ENCODE results near the gene USP31.
"Not testable (repeated sequence)": the region's sequence is repeated elsewhere in the genome, so short reads cannot be mapped to it uniquely, and the experiment has no call there.

The USP31 gene

GRCh38 chr16:23155445-23156049 is 6.3 kb upstream of the USP31 start:
- no peak for DNase-seq

GRCh38 chr16:23152386-23153178 is 3.3 kb upstream of the USP31 start:
- no peak for DNase-seq

- no peak for DNase-seq
Measured at GRCh38 chr16:23149993-23150364, 727 bp upstream of the USP31 start.

- DNase-seq: peak; percentile 50
Measured at GRCh38 chr16:23148513-23149266, 562 bp downstream of the USP31 start.

DNA sequence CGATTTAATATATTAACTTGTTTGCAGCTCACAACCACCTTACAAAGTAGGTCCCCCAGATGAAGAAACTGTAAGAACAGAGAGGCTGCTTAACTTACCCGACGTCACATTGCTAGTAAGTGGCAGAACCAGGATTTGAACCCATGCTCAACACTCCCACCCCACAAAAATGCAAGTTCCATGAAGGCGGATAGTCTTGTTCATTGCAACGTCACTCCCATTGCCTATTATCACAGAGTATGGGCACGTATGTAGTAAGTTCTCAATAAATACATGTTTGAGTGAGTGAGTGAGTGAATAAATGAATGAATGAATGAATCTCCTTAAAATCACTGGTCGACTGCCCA is 1.1 kb downstream of the USP31 start:
- DNase-seq: no peak

DNA sequence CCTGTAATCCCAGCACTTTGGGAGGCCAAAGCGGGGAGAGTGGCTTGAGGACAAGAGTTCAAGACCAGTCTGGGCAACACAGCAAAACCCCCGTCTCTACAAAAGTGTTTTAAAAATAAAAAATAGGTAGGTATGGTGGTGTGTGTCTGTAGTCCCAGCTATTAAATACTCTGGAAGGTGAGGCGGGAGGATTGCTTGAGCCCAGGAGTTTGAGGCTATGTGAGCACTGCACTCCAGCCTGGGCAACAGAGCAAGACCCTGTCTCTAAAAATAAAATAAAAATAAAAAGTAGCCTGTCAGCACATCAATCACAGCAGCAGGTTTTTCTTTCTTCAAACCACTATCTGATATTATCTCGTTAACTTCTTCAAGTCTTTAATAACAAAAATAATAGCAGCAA is 1.6 kb downstream of the USP31 start:
- DNase-seq: no peak

DNA sequence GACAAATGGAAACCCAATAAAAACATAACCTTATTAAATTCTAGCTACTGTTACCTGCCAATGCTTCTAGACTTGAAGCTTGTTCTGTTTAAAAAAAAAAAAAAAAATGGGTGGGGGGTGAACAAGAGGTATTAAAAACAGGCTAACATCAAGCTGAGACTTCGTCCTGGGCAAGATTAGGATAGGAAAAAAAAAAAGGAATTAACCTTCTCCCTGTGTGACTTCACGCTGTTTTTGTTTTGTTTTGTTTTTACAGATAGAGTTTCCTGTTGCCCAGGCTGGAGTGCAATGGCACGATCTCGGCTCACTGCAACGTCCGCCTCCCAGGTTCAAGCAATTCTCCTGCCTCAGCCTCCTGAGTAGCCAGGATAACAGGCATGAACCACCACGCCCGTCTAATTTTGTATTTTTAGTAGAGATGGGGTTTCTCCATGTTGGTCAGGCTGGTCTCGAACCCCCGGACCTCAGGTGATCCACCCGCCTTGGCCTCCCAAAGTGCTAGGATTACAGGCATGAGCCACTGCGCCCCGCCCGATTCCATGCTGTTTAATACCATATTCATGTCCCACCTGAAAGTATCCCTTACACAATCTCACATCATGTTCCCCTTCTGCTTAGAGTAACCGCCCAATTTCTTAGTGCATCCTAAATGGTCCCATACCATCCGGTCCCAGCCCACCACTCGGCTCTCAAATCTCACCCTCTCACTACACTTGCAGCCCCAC is 2.2 kb downstream of the USP31 start:
- DNase-seq: no peak

- DNase-seq: no peak
Measured at GRCh38 chr16:23145608-23146007, 3.6 kb downstream of the USP31 start.

- DNase-seq: no peak
Measured at GRCh38 chr16:23145186-23145585, 4.1 kb downstream of the USP31 start.

DNA sequence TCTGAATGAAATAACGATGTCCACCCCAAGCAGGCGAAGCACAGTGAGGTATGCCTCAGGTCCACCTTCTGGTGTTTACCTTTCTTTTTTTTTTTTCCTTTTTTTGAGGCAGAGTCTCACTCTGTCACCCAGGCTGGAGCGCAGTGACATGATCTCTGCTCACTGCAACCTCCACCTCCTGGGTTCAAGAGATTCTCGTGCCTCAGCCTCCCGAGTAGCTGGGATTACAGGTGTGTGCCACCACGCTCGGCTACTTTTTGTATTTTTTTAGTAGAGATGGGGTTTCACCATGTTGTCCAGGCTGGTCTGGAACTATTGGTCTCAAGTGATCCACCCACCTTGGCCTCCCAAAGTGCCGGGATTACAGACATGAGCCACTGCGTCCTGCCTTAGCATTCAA is 4.9 kb downstream of the USP31 start:
- DNase-seq: not testable (repeated sequence)

- no peak for DNase-seq
Measured at GRCh38 chr16:23143391-23143790, 5.9 kb downstream of the USP31 start.

GRCh38 chr16:23141959-23142740 is 7.1 kb downstream of the USP31 start:
- DNase-seq: no peak

DNA sequence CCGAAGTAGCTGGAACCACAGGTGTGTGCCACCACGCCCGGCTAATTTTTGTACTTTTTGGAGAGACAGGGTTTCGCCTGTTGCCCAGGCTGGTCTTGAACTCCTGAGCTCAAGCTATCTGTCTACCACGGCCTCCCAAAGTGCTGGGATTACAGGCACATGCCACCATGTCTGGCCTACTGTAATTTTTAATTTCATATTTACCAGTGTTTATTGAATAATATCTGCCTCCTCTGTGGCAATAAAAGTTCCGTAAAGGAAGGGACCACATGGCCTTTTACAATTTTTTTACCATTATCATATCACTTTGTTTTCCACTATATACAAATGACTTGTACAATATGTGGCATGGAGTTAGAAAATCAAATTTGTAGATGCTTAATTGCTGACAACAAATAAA is 7.8 kb downstream of the USP31 start:
- no peak for DNase-seq

GRCh38 chr16:23141033-23141432 is 8.2 kb downstream of the USP31 start:
- no peak for DNase-seq

DNA sequence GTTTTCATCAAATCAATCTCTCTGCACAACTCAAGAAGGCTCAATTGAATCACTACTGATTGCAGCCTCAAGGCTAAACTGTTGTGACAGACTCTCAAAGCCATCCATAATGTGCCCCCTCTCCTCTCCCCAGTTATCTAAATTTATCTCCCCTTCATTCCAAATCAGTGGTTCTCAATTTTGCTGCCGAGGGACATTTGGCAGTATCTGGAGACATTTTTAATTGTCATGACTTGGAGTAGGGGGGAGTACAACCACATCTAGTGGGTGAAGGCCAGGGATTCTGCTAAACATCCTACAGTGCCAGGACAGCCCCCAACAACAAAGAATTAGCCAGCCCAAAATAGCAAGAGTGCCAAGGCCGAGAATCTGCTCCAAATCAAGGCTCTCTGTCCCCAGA is 9.1 kb downstream of the USP31 start:
- no peak for DNase-seq

- no peak for DNase-seq
Measured at GRCh38 chr16:23137818-23138217, 11.4 kb downstream of the USP31 start.

DNA sequence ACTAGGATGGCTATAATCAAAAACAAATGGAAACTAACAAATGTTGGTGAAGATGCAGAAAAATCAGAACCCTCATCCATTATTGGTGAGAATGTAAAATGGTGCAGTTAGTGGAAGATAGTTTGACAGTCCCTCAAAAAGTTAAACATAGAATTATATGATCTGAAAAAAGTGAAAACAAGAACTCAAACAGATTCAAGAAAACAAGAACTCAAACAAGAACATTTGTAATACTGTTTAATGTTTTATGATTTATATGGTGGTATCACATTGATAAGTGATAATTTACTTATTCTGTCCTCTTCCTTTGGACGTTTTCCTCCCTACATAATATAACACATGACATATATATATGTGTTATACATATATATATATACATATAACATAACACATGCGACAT is 12.0 kb downstream of the USP31 start:
- DNase-seq: no peak

GRCh38 chr16:23134274-23134673 is 15.0 kb downstream of the USP31 start:
- no peak for DNase-seq

DNA sequence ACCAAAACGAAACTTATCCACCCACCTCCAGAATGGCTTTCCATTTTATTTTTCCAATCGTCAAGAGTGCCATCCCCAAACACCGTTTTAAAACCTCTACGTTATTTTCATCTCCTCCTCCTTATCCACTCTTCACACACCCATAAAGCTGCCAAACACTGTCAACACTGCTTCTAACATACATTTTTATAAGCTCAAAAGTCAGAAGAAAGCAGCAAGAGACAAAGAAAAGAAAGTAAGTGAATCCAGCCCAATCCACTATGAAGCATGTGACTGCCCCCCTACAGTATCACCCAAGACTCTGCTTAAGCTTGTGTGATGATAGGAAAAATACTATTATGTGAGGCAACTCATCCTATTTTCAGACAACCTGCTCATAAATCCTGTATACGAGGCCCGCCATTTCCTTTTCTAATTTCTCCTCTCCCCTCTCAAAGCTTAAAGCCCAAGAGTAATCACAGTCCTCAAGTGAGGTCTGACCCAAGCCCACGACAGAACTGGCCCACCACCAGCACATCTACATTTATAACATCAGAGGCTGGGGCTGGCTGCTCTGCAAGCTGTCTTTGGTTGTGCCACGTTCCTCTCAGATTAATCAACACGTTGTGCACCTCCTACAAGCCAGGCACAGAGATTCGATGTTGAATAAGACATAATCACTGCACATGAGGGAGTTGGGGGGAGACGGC is 16.3 kb downstream of the USP31 start:
- no peak for DNase-seq

- no peak for DNase-seq
Measured at GRCh38 chr16:23131931-23132621, 17.2 kb downstream of the USP31 start.

DNA sequence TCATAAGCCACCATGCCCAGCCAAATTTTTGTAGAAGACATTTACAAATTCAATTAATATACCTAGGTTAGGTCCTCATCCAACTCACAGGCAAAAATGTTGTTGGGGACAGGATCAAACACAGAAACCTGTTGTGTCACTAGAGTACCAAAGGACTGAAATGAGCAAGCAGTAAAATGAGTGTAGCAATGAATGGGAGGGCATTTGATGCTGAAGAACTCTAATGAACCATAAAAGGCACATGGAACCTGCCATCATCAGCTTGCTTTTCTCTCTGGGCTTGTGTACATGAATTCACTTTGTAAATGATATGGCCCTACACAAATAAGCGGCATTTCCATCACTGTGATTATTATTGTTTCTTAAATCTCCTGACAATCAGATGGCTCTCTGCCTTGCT is 17.8 kb downstream of the USP31 start:
- DNase-seq: no peak

Data from stimulated activated naive CD4-positive, alpha-beta T cell treated with Interleukin-2 at 50 U/mL for 16 hours (primary cell).